GM18870 (cell line): Measurements from ENCODE around the gene CCDC134.
"Not testable (repeated sequence)": the region's sequence is repeated elsewhere in the genome, so short reads cannot be mapped to it uniquely, and the experiment has no call there.

ENCODE experiments used
- ATAC-seq: cut with Tn5 transposase; IDR thresholded peaks from one replicate; pipeline ENCODE4 v1.9.1; 2021; ENCODE audit warnings: moderate library complexity; ENCODE audit not compliant: unreplicated experiment

Gene CCDC134

GRCh38 chr22:41822317-41823057 lies 22.0 kb downstream of the CCDC134 start:
- ATAC-seq, result no peak

- no peak for ATAC-seq
Measured at GRCh38 chr22:41823797-41824196, 23.3 kb downstream of the CCDC134 start.

- ATAC-seq, result no peak
Measured at GRCh38 chr22:41825376-41825775, 24.9 kb downstream of the CCDC134 start.

GRCh38 chr22:41826021-41826420 lies 25.5 kb downstream of the CCDC134 start:
- no peak for ATAC-seq

- ATAC-seq, result no peak
Measured at GRCh38 chr22:41826430-41827383, 26.2 kb downstream of the CCDC134 start.

GRCh38 chr22:41827671-41828070 lies 27.2 kb downstream of the CCDC134 start:
- no peak for ATAC-seq

GRCh38 chr22:41828516-41828915 lies 28.0 kb downstream of the CCDC134 start:
- ATAC-seq, result no peak

- no peak for ATAC-seq
Measured at GRCh38 chr22:41830174-41830573, 29.7 kb downstream of the CCDC134 start.

GRCh38 chr22:41831383-41831782 lies 30.9 kb downstream of the CCDC134 start:
- no peak for ATAC-seq

- no peak for ATAC-seq
Measured at GRCh38 chr22:41831828-41832552, 31.5 kb downstream of the CCDC134 start.

GRCh38 chr22:41832553-41833368 lies 32.3 kb downstream of the CCDC134 start, which contains the start of gene SREBF2:
Gene SREBF2, plus strand, starts transcription at chr22:41833105. Its CDS starts 166 bp downstream, at chr22:41833271.
- ATAC-seq, result peak; percentile 79

GRCh38 chr22:41833369-41834004 lies 33.0 kb downstream of the CCDC134 start:
- no peak for ATAC-seq

- no peak for ATAC-seq
Measured at GRCh38 chr22:41834005-41834944, 33.8 kb downstream of the CCDC134 start.

GRCh38 chr22:41835462-41835861 lies 35.0 kb downstream of the CCDC134 start:
- ATAC-seq, result not testable (repeated sequence)

- no peak for ATAC-seq
Measured at GRCh38 chr22:41836551-41836950, 36.1 kb downstream of the CCDC134 start.

GRCh38 chr22:41838842-41839618 lies 38.6 kb downstream of the CCDC134 start:
- ATAC-seq, result no peak

GRCh38 chr22:41840216-41840615 lies 39.7 kb downstream of the CCDC134 start:
- no peak for ATAC-seq
